ENCODE measurements around the gene CSTPP1. TPM values are rescaled to one million over a fixed set of nuclear protein-coding genes. Genes with fewer than 3 reads are reported as not detected.

CSTPP1 gene
- total and polyA plus RNA-seq, 5 experiments from 2014 or later, result 13.2 to 20.4 (median 16.1) TPM

Small RNA genes within 50 kb of the gene (microRNA-seq; reads per million reads assigned to microRNA genes)
- not detected for gene MIR6745 (ENCODE audit: borderline microRNAs expressed)

Other genes starting within 250 kb of the CSTPP1 start
- gene ARHGAP1, start 236.1 kb upstream of the CSTPP1 start, total RNA-seq, result 10 to 100 TPM; 67.5 to 71.2 TPM
- gene ARHGAP1, start 236.1 kb upstream of the CSTPP1 start, polyA plus RNA-seq, result 10 to 100 TPM; 35.5 to 63.1 (median 43.5) TPM
- 10 to 100 TPM; 21.4 to 26.5 TPM for gene ZNF408, start 235.7 kb upstream of the CSTPP1 start, total RNA-seq
- 10 to 100 TPM in 1 of 3 donors, 1 to 10 TPM in 2; 6.3 to 11.7 (median 9.6) TPM for gene ZNF408, start 235.7 kb upstream of the CSTPP1 start, polyA plus RNA-seq
- gene F2, start 217.5 kb upstream of the CSTPP1 start, total RNA-seq, result not detected
- not detected for gene F2, start 217.5 kb upstream of the CSTPP1 start, polyA plus RNA-seq
- gene CKAP5, start 90.5 kb upstream of the CSTPP1 start, total RNA-seq, result 10 to 100 TPM; 42.2 to 45.7 TPM
- 10 to 100 TPM; 10.7 to 17.2 (median 11.0) TPM for gene CKAP5, start 90.5 kb upstream of the CSTPP1 start, polyA plus RNA-seq
- not detected for gene LRP4, start 18.2 kb upstream of the CSTPP1 start, total RNA-seq
- gene LRP4, start 18.2 kb upstream of the CSTPP1 start, polyA plus RNA-seq, result not detected
- gene ARFGAP2, start 240.1 kb downstream of the CSTPP1 start, total RNA-seq, result 100 to 1,000 TPM; 166 to 172 TPM
- gene ARFGAP2, start 240.1 kb downstream of the CSTPP1 start, polyA plus RNA-seq, result 100 to 1,000 TPM in 2 of 3 donors, 10 to 100 TPM in 1; 97.8 to 111 (median 108) TPM
- gene PACSIN3, start 249.7 kb downstream of the CSTPP1 start, total RNA-seq, result under 1 TPM in 1 of 2 experiments, not detected in 1; 0.80 TPM
- gene PACSIN3, start 249.7 kb downstream of the CSTPP1 start, polyA plus RNA-seq, result under 1 TPM in 1 of 3 donors, not detected in 2; 0.25 TPM